ENCODE results near the gene TCEA2.
A peak's percentile ranks its signal among the peaks of the same experiment; 100 is the strongest.

The TCEA2 gene

DNA sequence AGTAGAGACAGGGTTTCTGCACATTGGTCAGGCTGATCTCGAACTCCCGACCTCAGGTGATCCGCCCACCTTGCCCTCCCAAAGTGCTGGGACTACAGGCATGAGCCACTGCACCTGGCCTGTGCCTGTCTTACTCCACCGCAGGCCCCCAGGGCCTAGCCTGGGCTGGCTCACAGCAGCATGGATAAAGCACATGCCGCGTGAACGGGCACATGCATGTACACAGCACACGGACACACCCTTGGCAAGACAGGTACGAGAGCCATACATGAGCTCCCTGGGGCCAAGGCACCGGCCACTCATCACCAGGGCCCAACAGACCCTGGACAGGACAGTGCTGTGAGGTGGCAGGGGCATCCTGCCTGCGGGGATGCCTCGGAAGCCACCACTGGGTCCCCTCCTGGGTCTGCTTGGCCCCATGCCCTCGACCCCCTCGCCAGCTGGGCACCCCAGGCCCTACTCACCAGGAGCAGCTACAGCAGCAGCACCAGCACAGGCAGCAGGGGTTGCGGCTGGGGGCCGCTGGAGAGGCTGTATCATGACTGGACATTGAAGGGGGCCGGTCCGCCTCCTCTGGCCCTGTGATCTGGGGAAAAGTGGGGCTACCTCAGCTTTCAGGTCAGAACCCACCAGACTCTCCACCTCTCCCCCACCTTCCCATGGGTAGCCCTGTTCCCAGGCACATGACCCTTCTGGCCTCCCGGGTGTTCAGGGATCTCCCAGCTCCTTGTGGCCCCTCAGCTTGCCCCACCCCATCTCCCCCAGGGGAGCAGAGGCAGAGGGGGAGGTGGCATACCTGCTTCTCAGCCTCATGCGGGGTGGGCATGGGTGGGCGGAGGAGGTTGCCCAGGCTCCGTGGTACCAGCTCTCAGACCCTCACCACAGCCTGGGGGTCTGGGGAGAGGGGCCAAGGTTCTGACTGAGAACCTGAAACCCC lies 13.3 kb downstream of the TCEA2 start:
- no peaks in the 10 kb centered on the region for H3K79me2 ChIP-seq (ENCODE audit: insufficient read depth, low read length)
- H3K4me1 ChIP-seq (ENCODE audit: insufficient read depth, low read length, severe bottlenecking) = peaks cover 24% of the 10 kb centered on the region
- H3K27me3 ChIP-seq (ENCODE audit: insufficient read depth, low read length) = no peaks in the 10 kb centered on the region
- H3K4me3 ChIP-seq (ENCODE audit: low read depth, low read length, poor library complexity, severe bottlenecking) = no peak overlapping the region
- no peaks in the 10 kb centered on the region for H3K9me2 ChIP-seq (ENCODE audit: low read depth, low read length)
- no peak overlapping the region for H3K27ac ChIP-seq (ENCODE audit: low read depth, low read length, poor library complexity, severe bottlenecking)
- H3K4me2 ChIP-seq (ENCODE audit: low read length) = no peak overlapping the region
- no peaks in the 10 kb centered on the region for H4K20me1 ChIP-seq (ENCODE audit: insufficient read depth, low read length)
- no peaks in the 10 kb centered on the region for H3F3A ChIP-seq (ENCODE audit: insufficient read depth, low read length)
- no peak for TF ChIP-seq EZH2 (IDR thresholded peaks at IDR 0.05; ENCODE audit: borderline replicate concordance, low read length)
- TF ChIP-seq, protein P1, sequence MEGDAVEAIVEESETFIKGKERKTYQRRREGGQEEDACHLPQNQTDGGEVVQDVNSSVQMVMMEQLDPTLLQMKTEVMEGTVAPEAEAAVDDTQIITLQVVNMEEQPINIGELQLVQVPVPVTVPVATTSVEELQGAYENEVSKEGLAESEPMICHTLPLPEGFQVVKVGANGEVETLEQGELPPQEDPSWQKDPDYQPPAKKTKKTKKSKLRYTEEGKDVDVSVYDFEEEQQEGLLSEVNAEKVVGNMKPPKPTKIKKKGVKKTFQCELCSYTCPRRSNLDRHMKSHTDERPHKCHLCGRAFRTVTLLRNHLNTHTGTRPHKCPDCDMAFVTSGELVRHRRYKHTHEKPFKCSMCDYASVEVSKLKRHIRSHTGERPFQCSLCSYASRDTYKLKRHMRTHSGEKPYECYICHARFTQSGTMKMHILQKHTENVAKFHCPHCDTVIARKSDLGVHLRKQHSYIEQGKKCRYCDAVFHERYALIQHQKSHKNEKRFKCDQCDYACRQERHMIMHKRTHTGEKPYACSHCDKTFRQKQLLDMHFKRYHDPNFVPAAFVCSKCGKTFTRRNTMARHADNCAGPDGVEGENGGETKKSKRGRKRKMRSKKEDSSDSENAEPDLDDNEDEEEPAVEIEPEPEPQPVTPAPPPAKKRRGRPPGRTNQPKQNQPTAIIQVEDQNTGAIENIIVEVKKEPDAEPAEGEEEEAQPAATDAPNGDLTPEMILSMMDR (IDR thresholded peaks at IDR 0.05; ENCODE audit: low read length) = no peak
- H3K36me3 ChIP-seq (ENCODE audit: insufficient read depth, low read length) = no peaks in the 10 kb centered on the region; the same call in 1 of the 2 replicates
- H2AFZ ChIP-seq (ENCODE audit: low read length) = no peak overlapping the region
- H3K9me3 ChIP-seq (ENCODE audit: low read length) = no peaks in the 10 kb centered on the region
- no peak overlapping the region for H3K9ac ChIP-seq (ENCODE audit: low read length)

DNA sequence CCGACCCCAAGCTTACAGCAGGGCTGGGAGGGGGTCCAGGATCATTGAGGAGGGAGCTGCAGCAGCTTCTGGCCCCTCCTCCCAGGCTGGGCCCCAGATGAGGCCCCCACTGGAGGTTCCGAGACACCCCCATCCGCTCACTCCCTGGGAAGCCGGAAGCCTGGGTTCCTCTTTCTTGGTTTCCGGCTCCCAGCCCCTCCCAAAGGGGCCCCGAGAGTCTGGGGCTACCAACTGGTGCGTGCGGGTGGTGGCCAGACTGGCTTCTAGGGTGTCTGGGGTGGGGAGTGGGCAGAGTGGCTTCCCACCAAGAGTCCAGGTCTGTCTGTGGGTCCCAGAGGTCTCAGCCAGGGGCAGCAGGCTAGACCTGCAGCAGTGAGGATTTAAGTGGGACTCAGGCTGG lies 14.1 kb downstream of the TCEA2 start:
- Histone ChIP-seq H3K27ac (ENCODE audit: low read depth, low read length, poor library complexity, severe bottlenecking) (no peak overlapping the region), H3K4me1 (ENCODE audit: insufficient read depth, low read length, severe bottlenecking) (peaks cover 24% of the 10 kb centered on the region), H3K9me3 (ENCODE audit: low read length) (no peaks in the 10 kb centered on the region), H3K9me2 (ENCODE audit: low read depth, low read length) (no peaks in the 10 kb centered on the region), H3K9ac (ENCODE audit: low read length) (no peak overlapping the region; the same call in 1 of the 2 replicates), H3K36me3 (ENCODE audit: insufficient read depth, low read length) (no peaks in the 10 kb centered on the region; the same call in 1 of the 2 replicates), H4K20me1 (ENCODE audit: insufficient read depth, low read length) (no peaks in the 10 kb centered on the region), H3K4me3 (ENCODE audit: low read depth, low read length, poor library complexity, severe bottlenecking) (no peak overlapping the region), H3K4me2 (ENCODE audit: low read length) (peak overlapping the region; percentile 75), H2AFZ (ENCODE audit: low read length) (no peak overlapping the region), H3F3A (ENCODE audit: insufficient read depth, low read length) (no peaks in the 10 kb centered on the region), H3K27me3 (ENCODE audit: insufficient read depth, low read length) (no peaks in the 10 kb centered on the region; the same call in 1 of the 2 replicates), H3K79me2 (ENCODE audit: insufficient read depth, low read length) (no peaks in the 10 kb centered on the region)
- TF ChIP-seq EZH2 (IDR thresholded peaks at IDR 0.05; ENCODE audit: borderline replicate concordance, low read length) = no peak
- TF ChIP-seq, protein P1 (IDR thresholded peaks at IDR 0.05; ENCODE audit: low read length) = no peak

DNA sequence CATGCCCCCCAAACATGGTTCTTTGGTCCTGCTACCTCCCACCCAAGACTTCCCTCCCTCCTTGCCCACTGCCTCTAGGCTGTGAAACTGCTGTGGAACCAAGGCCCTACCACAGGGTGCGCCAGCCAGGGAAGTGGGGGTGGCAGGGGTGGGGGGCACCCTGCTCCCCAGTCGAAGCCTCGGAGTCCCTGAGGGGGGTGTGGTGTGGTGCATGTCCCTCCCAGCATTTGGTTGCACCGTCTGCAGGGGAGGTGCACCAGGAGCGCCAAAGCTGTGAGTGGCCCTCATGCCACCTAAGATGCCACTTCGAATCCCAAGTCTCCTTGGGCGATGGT lies 14.5 kb downstream of the TCEA2 start:
- no peak for TF ChIP-seq EZH2 (IDR thresholded peaks at IDR 0.05; ENCODE audit: borderline replicate concordance, low read length)
- TF ChIP-seq, protein P1 (IDR thresholded peaks at IDR 0.05; ENCODE audit: low read length) = no peak
- Histone ChIP-seq H2AFZ (ENCODE audit: low read length) (no peak overlapping the region), H3K36me3 (ENCODE audit: insufficient read depth, low read length) (no peaks in the 10 kb centered on the region; the same call in 1 of the 2 replicates), H3K4me1 (ENCODE audit: insufficient read depth, low read length, severe bottlenecking) (peaks cover 24% of the 10 kb centered on the region), H3K4me3 (ENCODE audit: low read depth, low read length, poor library complexity, severe bottlenecking) (peak overlapping the region; percentile 21), H3K79me2 (ENCODE audit: insufficient read depth, low read length) (no peaks in the 10 kb centered on the region), H3K27ac (ENCODE audit: low read depth, low read length, poor library complexity, severe bottlenecking) (peak overlapping the region; percentile 3), H3K27me3 (ENCODE audit: insufficient read depth, low read length) (no peaks in the 10 kb centered on the region; the same call in 1 of the 2 replicates), H3K9me2 (ENCODE audit: low read depth, low read length) (no peaks in the 10 kb centered on the region), H3K9me3 (ENCODE audit: low read length) (no peaks in the 10 kb centered on the region), H3F3A (ENCODE audit: insufficient read depth, low read length) (no peaks in the 10 kb centered on the region), H4K20me1 (ENCODE audit: insufficient read depth, low read length) (no peaks in the 10 kb centered on the region), H3K4me2 (ENCODE audit: low read length) (peak overlapping the region; percentile 75), H3K9ac (ENCODE audit: low read length) (no peak overlapping the region; the same call in 1 of the 2 replicates)

Measured in OCI-LY1 (cell line).